ENCODE results near the gene CEP76. TPM values are rescaled to one million over a fixed set of nuclear protein-coding genes. Genes with fewer than 3 reads are reported as not detected.

CEP76 gene
- total and polyA plus RNA-seq, 4 donors = 2.6 to 7.3 (median 3.4) TPM

DNA sequence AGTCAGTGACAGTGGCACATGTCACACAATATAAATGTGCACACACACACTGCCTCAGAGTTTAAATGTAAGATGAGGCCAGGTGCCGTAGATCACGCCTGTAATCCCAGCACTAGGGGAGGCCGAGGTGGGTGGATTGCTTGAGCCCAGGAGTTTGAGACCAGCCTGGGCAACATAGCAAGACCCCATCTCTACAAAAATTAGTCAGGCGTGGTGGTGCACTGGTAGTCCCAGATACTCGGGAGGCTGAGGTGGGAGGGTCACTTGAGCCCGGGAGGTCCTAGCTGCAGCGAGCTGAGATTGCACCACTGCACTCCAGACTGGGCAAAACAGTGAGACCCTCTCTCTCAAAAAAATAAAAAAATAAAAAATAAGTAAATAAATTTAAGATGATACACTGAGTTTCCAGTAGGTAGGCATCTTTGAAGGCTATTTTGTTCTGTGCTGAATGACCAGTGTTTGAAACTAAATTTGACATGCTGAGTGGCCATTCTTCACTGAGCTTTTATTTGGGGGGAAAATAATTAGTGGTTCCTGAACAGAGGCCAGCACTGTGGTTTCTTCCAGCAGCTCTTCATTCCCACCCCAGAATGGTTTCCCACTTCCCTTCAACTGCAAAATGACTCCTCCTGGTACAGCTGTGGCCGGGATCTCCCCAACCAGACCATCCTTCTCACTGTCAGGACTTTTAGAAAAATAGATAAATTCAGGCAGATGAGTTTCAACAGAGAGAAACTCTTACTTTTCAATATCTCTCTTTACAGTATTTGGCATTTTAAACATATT lies 45.2 kb upstream of the CEP76 start:
- Histone ChIP-seq H3K36me3 (ENCODE audit: control insufficient read depth in 1 of 2, insufficient read depth in 2 of 2, low read length in 1 of 2) (no peaks in the 10 kb centered on the region), H3K9me3 (ENCODE audit: control insufficient read depth, low read length) (no peaks in the 10 kb centered on the region), H3K27ac (ENCODE audit: low read depth in 1 of 2, low read length in 2 of 2) (no peak overlapping the region), H3K4me1 (ENCODE audit: control insufficient read depth in 1 of 2, insufficient read depth in 2 of 2, low read length in 2 of 2) (no peaks in the 10 kb centered on the region), H3K27me3 (ENCODE audit: control insufficient read depth in 1 of 2, insufficient read depth in 2 of 2, low read length in 1 of 2) (no peaks in the 10 kb centered on the region), H3K4me3 (ENCODE audit: low read length in 2 of 2) (no peak overlapping the region)
- ATAC-seq (ENCODE audit: low FRiP score) (no peak), DNase-seq (no peak)
- intact Hi-C loops (cut with DNase I) = loop anchor here in 1 of 2 donors (5.0 kb wide), 2 partner anchors 145 to 185 kb away; no protein-coding TSS in a partner anchor
- WGBS, 2 donors = 94 to 97% methylated on average over 8 of the region's 8 CpGs

DNA sequence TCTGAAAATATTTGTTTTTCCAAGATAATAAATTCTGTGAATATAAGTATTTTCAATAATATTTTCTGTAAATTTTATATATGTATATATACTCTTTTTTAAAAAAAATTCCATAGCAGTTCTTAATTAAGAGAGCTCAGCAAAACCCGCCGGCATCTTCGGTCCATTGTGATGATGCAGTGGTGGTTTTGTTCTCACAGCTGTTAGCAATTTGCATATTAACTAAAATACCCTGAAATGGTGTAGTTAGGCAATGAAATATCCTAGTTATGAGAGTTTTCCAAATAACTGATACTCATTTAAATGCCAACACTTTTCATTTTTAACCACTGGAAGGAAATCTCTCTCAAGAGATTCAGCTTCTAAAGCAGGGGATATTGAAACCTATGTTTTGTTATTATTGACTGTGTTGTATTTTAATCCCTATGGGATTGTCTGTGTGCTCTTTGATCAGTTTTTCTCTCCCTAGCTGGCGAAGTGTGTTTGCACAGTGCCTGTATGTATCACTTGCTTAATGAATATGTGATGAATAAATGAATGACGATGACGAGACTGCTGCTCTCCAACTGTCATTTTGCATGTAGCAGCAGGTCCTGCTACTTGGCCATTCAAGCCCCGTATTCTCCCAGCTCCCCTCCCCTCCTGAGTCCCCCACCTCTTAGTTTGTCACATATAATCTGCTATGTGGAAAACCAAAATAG lies 42.7 kb upstream of the CEP76 start:
- Histone ChIP-seq H3K9me3 (ENCODE audit: control insufficient read depth, low read length) (no peaks in the 10 kb centered on the region), H3K36me3 (ENCODE audit: control insufficient read depth in 1 of 2, insufficient read depth in 2 of 2, low read length in 1 of 2) (no peaks in the 10 kb centered on the region), H3K4me1 (ENCODE audit: control insufficient read depth in 1 of 2, insufficient read depth in 2 of 2, low read length in 2 of 2) (no peaks in the 10 kb centered on the region), H3K27me3 (ENCODE audit: control insufficient read depth in 1 of 2, insufficient read depth in 2 of 2, low read length in 1 of 2) (no peaks in the 10 kb centered on the region), H3K27ac (ENCODE audit: low read depth in 1 of 2, low read length in 2 of 2) (no peak overlapping the region), H3K4me3 (ENCODE audit: low read length in 2 of 2) (no peak overlapping the region)
- intact Hi-C loops (cut with DNase I) = loop anchor here in 1 of 2 donors (5.0 kb wide), 2 partner anchors 147 to 187 kb away; no protein-coding TSS in a partner anchor
- 91 to 93% methylated on average over 7 of the region's 7 CpGs for whole genome bisulfite sequencing, 2 donors
- DNase-seq (no peak), ATAC-seq (ENCODE audit: low FRiP score) (no peak)

DNA sequence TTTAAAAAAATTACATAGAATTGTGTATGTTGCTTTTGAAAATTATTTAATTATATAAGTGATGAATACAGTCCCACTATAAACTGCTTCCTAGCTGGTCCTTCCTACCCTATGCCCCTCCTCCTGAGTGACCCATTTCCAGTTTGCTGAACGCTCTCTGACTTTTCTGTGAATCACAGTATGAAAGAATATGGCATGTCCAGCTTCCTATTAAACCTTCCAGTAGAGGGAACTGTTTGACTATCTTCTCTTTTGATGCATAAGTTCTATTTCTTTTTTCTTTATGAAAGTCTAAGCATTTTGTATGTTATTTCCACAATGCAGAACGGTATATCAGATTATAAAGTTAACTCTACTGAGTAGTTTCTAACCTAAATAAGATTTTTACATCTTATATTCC lies 41.6 kb upstream of the CEP76 start:
- Histone ChIP-seq H3K36me3 (ENCODE audit: control insufficient read depth in 1 of 2, insufficient read depth in 2 of 2, low read length in 1 of 2) (no peaks in the 10 kb centered on the region), H3K9me3 (ENCODE audit: control insufficient read depth, low read length) (no peaks in the 10 kb centered on the region), H3K4me3 (ENCODE audit: low read length in 2 of 2) (no peak overlapping the region), H3K27me3 (ENCODE audit: control insufficient read depth in 1 of 2, insufficient read depth in 2 of 2, low read length in 1 of 2) (no peaks in the 10 kb centered on the region), H3K27ac (ENCODE audit: low read depth in 1 of 2, low read length in 2 of 2) (no peak overlapping the region), H3K4me1 (ENCODE audit: control insufficient read depth in 1 of 2, insufficient read depth in 2 of 2, low read length in 2 of 2) (no peaks in the 10 kb centered on the region)
- intact Hi-C loops (cut with DNase I) = no loop called here
- WGBS, 2 donors = 0% methylated on average over 2 of the region's 2 CpGs
- no peak for ATAC-seq (ENCODE audit: low FRiP score)
- no peak for DNase-seq

DNA sequence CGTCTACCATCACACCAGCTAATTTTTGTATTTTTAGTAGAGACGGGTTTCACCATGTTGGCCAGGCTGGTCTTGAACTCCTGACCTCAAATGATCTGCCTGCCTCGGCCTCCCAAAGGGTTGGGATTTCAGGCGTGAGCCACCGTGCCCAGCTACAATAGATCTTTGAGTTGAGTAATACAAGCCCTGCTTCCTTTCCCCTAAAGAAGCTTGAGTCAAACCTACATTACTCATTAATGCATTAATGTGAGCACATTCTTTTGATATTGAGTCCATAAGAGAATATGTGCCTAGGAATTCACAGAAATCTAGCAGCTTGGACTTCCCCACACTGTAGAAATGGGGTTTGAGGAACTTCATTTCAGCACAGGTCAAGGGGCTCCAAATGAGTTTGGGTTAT lies 39.9 kb upstream of the CEP76 start:
- 81 to 82% methylated on average over 5 of the region's 5 CpGs for WGBS, 2 donors
- no peak overlapping the region for H3K4me3 ChIP-seq (ENCODE audit: low read length in 2 of 2)
- no peak overlapping the region for H3K27ac ChIP-seq (ENCODE audit: low read depth in 1 of 2, low read length in 2 of 2)
- H3K27me3 ChIP-seq (ENCODE audit: control insufficient read depth in 1 of 2, insufficient read depth in 2 of 2, low read length in 1 of 2) = no peaks in the 10 kb centered on the region
- no peaks in the 10 kb centered on the region for H3K36me3 ChIP-seq (ENCODE audit: control insufficient read depth in 1 of 2, insufficient read depth in 2 of 2, low read length in 1 of 2)
- intact Hi-C loops (cut with DNase I) = no loop called here
- ATAC-seq (ENCODE audit: low FRiP score) (no peak), DNase-seq (no peak)
- no peaks in the 10 kb centered on the region for H3K4me1 ChIP-seq (ENCODE audit: control insufficient read depth in 1 of 2, insufficient read depth in 2 of 2, low read length in 2 of 2)
- H3K9me3 ChIP-seq (ENCODE audit: control insufficient read depth, low read length) = no peaks in the 10 kb centered on the region

DNA sequence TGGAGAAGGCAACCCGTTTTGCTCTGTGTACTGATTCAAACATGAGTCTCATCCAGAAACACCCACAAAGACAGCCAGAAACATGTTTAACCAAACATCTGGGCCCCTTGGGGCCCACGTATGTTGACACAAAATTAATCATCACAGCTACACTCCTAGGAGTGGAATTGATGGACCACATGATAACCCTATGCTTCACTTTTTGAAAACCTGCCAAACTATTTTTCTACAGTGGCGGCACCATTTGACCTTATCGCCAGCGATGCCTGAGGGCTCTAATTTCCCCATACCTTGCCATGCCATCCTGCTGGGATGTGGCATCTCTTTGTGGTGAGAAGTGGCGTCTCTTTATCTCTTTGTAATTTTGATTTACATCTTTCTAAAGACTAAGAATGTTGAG lies 38.8 kb upstream of the CEP76 start:
- WGBS, 2 donors = 84 to 87% methylated on average over 6 of the region's 6 CpGs
- no peaks in the 10 kb centered on the region for H3K9me3 ChIP-seq (ENCODE audit: control insufficient read depth, low read length)
- DNase-seq (no peak), ATAC-seq (ENCODE audit: low FRiP score) (no peak)
- no peaks in the 10 kb centered on the region for H3K36me3 ChIP-seq (ENCODE audit: control insufficient read depth in 1 of 2, insufficient read depth in 2 of 2, low read length in 1 of 2)
- H3K4me1 ChIP-seq (ENCODE audit: control insufficient read depth in 1 of 2, insufficient read depth in 2 of 2, low read length in 2 of 2) = no peaks in the 10 kb centered on the region
- no peaks in the 10 kb centered on the region for H3K27me3 ChIP-seq (ENCODE audit: control insufficient read depth in 1 of 2, insufficient read depth in 2 of 2, low read length in 1 of 2)
- no peak overlapping the region for H3K4me3 ChIP-seq (ENCODE audit: low read length in 2 of 2)
- H3K27ac ChIP-seq (ENCODE audit: low read depth in 1 of 2, low read length in 2 of 2) = no peak overlapping the region
- intact Hi-C loops (cut with DNase I) = no loop called here

DNA sequence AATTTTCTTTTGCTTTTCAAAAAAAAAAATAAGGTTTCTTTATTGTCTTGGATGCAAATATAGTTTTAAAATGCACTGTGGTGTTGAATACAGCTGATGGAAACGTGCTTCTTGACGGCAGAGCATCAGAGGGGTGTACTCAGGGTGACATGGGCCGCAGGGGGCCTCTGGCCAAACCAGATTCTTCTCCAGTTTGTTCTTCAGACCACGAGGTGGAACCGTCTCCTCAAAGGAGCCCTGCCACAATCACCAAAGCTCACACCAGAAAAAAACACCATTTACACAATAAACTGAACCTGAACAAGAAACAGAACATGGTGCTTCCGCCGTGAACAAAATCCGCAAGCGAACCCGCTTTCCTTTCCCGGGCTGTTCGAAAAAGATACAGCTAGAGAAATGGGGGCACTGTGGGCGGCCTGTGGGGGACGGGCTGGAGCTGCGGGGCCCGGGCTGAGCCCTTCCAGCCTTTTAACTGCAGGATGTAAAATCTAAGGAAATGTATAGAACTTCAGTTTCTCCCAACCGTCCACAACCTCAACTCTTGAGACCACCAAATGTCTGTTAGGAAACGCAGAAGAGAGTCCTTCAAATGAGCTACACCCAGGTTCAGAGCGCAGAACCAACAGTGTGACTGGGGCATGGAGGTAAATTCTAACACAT lies 34.9 kb upstream of the CEP76 start:
- no peak for ATAC-seq (ENCODE audit: low FRiP score)
- H3K9me3 ChIP-seq (ENCODE audit: control insufficient read depth, low read length) = no peaks in the 10 kb centered on the region
- H3K27me3 ChIP-seq (ENCODE audit: control insufficient read depth in 1 of 2, insufficient read depth in 2 of 2, low read length in 1 of 2) = no peaks in the 10 kb centered on the region
- H3K27ac ChIP-seq (ENCODE audit: low read depth in 1 of 2, low read length in 2 of 2) = no peak overlapping the region
- no peak overlapping the region for H3K4me3 ChIP-seq (ENCODE audit: low read length in 2 of 2)
- DNase-seq = no peak
- no peaks in the 10 kb centered on the region for H3K4me1 ChIP-seq (ENCODE audit: control insufficient read depth in 1 of 2, insufficient read depth in 2 of 2, low read length in 2 of 2)
- no peaks in the 10 kb centered on the region for H3K36me3 ChIP-seq (ENCODE audit: control insufficient read depth in 1 of 2, insufficient read depth in 2 of 2, low read length in 1 of 2)
- 85 to 88% methylated on average over 19 of the region's 19 CpGs for WGBS, 2 donors
- intact Hi-C loops (cut with DNase I) = no loop called here

DNA sequence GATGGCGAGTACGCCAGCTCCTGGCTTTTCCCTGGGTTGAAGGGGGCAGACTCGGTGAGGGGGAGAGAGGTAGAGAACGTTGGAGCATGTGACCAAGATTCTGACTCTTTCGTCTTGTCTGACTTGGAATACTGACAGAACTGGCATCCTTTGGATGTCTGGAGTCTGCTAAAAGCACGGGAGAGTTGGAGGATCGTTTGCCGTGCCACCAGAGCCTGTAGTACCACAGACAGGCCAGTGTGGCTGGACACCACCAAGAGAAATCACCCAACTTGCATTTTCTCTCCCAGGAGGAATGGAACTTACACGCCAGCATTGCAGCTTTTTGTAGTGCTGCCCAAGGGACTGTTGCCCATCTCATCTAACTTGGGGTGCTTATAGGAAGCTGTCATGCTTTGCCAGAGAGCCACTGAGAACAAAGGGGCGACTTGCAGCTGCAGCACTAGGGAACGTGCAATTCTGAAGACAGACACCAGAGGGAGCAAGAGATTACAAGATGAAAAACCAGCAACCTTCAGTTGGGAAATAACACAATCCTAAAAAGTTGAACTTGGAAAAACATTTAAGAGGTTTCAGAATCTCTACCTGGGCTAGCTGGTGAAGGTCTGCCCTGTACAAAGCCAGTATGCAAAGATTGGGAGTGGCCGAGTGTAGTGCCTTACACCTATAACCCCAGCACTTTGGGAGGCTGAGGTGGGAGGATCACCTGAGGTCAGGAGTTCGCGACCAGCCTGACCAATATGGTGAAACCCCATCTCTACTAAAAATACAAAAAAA lies 24.4 kb upstream of the CEP76 start:
- peak; percentile 83 for ATAC-seq (ENCODE audit: low FRiP score)

DNA sequence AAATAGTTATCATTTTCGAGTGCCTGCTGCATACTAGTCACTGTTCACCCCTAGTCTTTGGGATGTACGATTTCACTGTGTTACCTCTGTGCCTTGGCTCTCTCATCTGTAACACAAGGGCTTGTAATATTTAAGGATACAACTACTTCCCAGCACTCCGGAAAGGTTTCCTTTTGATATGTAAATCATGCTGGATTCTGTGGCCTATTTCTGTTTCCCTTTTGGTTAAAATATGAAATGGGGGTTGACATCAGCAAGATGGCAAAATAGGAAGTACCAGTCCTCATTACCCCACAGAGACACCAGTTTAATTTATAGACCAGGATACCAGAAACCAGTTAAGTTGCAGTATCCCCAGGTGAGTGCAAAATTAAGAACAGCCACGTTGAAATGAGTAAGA lies 23.8 kb upstream of the CEP76 start:
- peaks cover 4 to 5% of the 10 kb centered on the region in 2 donors for H3K36me3 ChIP-seq (ENCODE audit: control insufficient read depth in 1 of 2, insufficient read depth in 2 of 2, low read length in 1 of 2)
- ATAC-seq (ENCODE audit: low FRiP score) = no peak
- WGBS, 2 donors = 67 to 68% methylated on average over 4 of the region's 4 CpGs
- H3K9me3 ChIP-seq (ENCODE audit: control insufficient read depth, low read length) = no peaks in the 10 kb centered on the region
- no peak for DNase-seq
- no peaks in the 10 kb centered on the region for H3K4me1 ChIP-seq (ENCODE audit: control insufficient read depth in 1 of 2, insufficient read depth in 2 of 2, low read length in 2 of 2)
- H3K4me3 ChIP-seq (ENCODE audit: low read length in 2 of 2) = no peak overlapping the region
- intact Hi-C loops (cut with DNase I) = loop anchor here in 1 of 2 donors (2.0 kb wide), 1 partner anchor 208 kb away; no protein-coding TSS in a partner anchor
- no peak overlapping the region for H3K27ac ChIP-seq (ENCODE audit: low read depth in 1 of 2, low read length in 2 of 2)
- H3K27me3 ChIP-seq (ENCODE audit: control insufficient read depth in 1 of 2, insufficient read depth in 2 of 2, low read length in 1 of 2) = no peaks in the 10 kb centered on the region

More for the DNA sequence above, 24.4 kb upstream of the CEP76 start:
- Histone ChIP-seq H3K36me3 (ENCODE audit: control insufficient read depth in 1 of 2, insufficient read depth in 2 of 2, low read length in 1 of 2) (peaks cover 4 to 5% of the 10 kb centered on the region in 2 donors), H3K4me1 (ENCODE audit: control insufficient read depth in 1 of 2, insufficient read depth in 2 of 2, low read length in 2 of 2) (no peaks in the 10 kb centered on the region), H3K27ac (ENCODE audit: low read depth in 1 of 2, low read length in 2 of 2) (no peak overlapping the region), H3K9me3 (ENCODE audit: control insufficient read depth, low read length) (no peaks in the 10 kb centered on the region), H3K27me3 (ENCODE audit: control insufficient read depth in 1 of 2, insufficient read depth in 2 of 2, low read length in 1 of 2) (no peaks in the 10 kb centered on the region), H3K4me3 (ENCODE audit: low read length in 2 of 2) (no peak overlapping the region)
- WGBS, 2 donors = 56 to 58% methylated on average over 14 of the region's 14 CpGs
- intact Hi-C loops (cut with DNase I) = loop anchor here (1.0 to 2.0 kb wide), 2 partner anchors 207 to 208 kb away; no protein-coding TSS in a partner anchor
- DNase-seq = no peak

Data from aorta (tissue), 5 donors.